Astrocyte of the cerebellum (primary cell): ENCODE results near the gene MED12L.

Experiments used
- DNase-seq: peaks from one replicate; pipeline ENCODE4 v3.0.0-alpha.2; 2011; ENCODE audit warnings: low read depth
- H3K4me3 ChIP-seq: 2 replicates; pipeline ENCODE4 v1.5.1; 2011; ENCODE audit warnings: mild to moderate bottlenecking, low read depth, low read length, moderate library complexity
- CTCF ChIP-seq: IDR thresholded peaks from 2 replicates; pipeline ENCODE4 v1.5.1; 2012; ENCODE audit warnings: low read length, low read depth, moderate library complexity, mild to moderate bottlenecking; ENCODE audit errors: missing control alignments
- in situ Hi-C: cut with HindIII; loops from 2 replicates; pipeline ENCODE4 v1.10.0; 2017; ENCODE audit warnings: low sequenced_read_pairs

Gene MED12L

GRCh38 chr3:151346292-151346691 is 260.8 kb downstream of the MED12L start:
- TF ChIP-seq CTCF, result no peak
- no peak overlapping the region for H3K4me3 ChIP-seq
- in situ Hi-C loops, result no loop called here
- DNase-seq, result no peak

GRCh38 chr3:151347432-151347831 is 262.0 kb downstream of the MED12L start:
- DNase-seq, result no peak
- no peak for TF ChIP-seq CTCF
- H3K4me3 ChIP-seq, result no peak overlapping the region
- in situ Hi-C loops, result no loop called here

GRCh38 chr3:151350656-151351055 is 265.2 kb downstream of the MED12L start:
- H3K4me3 ChIP-seq, result no peak overlapping the region
- no peak for DNase-seq
- no peak for TF ChIP-seq CTCF
- in situ Hi-C loops, result no loop called here

- DNase-seq, result no peak
- in situ Hi-C loops, result no loop called here
- no peak overlapping the region for H3K4me3 ChIP-seq
- TF ChIP-seq CTCF, result no peak
Measured at GRCh38 chr3:151351219-151351618, 265.8 kb downstream of the MED12L start.

- DNase-seq, result no peak
- TF ChIP-seq CTCF, result no peak
- in situ Hi-C loops, result no loop called here
- H3K4me3 ChIP-seq, result no peak overlapping the region
Measured at GRCh38 chr3:151351648-151352047, 266.2 kb downstream of the MED12L start.

- no peak overlapping the region for H3K4me3 ChIP-seq
- DNase-seq, result no peak
- in situ Hi-C loops, result no loop called here
- TF ChIP-seq CTCF, result no peak
Measured at GRCh38 chr3:151356794-151357462, 271.5 kb downstream of the MED12L start.

GRCh38 chr3:151357463-151357850 is 272.0 kb downstream of the MED12L start:
- no peak overlapping the region for H3K4me3 ChIP-seq
- no peak for TF ChIP-seq CTCF
- DNase-seq, result no peak
- in situ Hi-C loops, result no loop called here
